ENCODE results near the gene DCDC1.

DNA sequence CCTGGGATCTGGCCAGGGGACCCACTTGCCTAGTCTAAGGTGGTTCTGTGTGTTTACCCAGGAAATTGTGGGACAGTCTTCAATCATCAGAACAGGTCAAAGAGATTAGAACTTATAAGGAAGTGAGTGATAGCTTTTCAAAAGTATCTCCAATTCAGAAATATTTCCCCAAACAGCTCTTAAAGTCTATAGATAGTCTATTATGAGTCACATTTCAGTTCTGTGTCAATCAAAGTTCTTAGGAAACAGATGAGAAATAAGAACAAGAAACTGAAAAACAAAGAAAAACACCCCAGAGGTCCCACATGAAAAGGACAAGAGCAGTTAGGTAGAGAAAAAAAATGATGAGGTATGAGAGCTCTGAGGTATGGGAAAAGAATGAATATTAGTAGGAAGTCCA is 402.0 kb downstream of the DCDC1 start:
- no peak for TF ChIP-seq POLR2AphosphoS5 (IDR thresholded peaks at IDR 0.05; ENCODE audit: insufficient read depth in 1 of 2, low read depth in 1 of 2)
- TF ChIP-seq CTCF (IDR thresholded peaks at IDR 0.05) = no peak
- TF ChIP-seq POLR2A (IDR thresholded peaks at IDR 0.05) = no peak
